OCI-LY1 (cell line): ENCODE data around the gene C9orf50.

Experiments
- EZH2 ChIP-seq: fragments of 200-600 bp; sonication (generic), shearing (Covaris generic); IDR thresholded peaks from 2 replicates; pipeline ENCODE4 v1.8.0; 2017; ENCODE audit warnings: borderline replicate concordance, mixed run types, mild to moderate bottlenecking, antibody characterized with exemption, low read length, moderate library complexity, mixed read lengths
- TF ChIP-seq, protein P1 (sequence below): fragments of 200-600 bp; sonication (generic), shearing (Covaris generic); IDR thresholded peaks from 2 replicates; pipeline ENCODE4 v1.5.1; 2017; ENCODE audit warnings: mild to moderate bottlenecking, antibody characterized with exemption, low read length, moderate library complexity, mixed read lengths

- TF ChIP-seq, protein P1, sequence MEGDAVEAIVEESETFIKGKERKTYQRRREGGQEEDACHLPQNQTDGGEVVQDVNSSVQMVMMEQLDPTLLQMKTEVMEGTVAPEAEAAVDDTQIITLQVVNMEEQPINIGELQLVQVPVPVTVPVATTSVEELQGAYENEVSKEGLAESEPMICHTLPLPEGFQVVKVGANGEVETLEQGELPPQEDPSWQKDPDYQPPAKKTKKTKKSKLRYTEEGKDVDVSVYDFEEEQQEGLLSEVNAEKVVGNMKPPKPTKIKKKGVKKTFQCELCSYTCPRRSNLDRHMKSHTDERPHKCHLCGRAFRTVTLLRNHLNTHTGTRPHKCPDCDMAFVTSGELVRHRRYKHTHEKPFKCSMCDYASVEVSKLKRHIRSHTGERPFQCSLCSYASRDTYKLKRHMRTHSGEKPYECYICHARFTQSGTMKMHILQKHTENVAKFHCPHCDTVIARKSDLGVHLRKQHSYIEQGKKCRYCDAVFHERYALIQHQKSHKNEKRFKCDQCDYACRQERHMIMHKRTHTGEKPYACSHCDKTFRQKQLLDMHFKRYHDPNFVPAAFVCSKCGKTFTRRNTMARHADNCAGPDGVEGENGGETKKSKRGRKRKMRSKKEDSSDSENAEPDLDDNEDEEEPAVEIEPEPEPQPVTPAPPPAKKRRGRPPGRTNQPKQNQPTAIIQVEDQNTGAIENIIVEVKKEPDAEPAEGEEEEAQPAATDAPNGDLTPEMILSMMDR = no peak
- no peak for TF ChIP-seq EZH2
Measured at GRCh38 chr9:129620669-129621295, at the start of gene C9orf50.
